GM18520 (cell line): ENCODE data around the gene FXYD5.
"Not testable (repeated sequence)": the region's sequence is repeated elsewhere in the genome, so short reads cannot be mapped to it uniquely, and the experiment has no call there.

Experiments
- ATAC-seq: cut with Tn5 transposase; IDR thresholded peaks from one replicate; pipeline ENCODE4 v1.9.1; 2021; ENCODE audit not compliant: unreplicated experiment

The FXYD5 gene

DNA sequence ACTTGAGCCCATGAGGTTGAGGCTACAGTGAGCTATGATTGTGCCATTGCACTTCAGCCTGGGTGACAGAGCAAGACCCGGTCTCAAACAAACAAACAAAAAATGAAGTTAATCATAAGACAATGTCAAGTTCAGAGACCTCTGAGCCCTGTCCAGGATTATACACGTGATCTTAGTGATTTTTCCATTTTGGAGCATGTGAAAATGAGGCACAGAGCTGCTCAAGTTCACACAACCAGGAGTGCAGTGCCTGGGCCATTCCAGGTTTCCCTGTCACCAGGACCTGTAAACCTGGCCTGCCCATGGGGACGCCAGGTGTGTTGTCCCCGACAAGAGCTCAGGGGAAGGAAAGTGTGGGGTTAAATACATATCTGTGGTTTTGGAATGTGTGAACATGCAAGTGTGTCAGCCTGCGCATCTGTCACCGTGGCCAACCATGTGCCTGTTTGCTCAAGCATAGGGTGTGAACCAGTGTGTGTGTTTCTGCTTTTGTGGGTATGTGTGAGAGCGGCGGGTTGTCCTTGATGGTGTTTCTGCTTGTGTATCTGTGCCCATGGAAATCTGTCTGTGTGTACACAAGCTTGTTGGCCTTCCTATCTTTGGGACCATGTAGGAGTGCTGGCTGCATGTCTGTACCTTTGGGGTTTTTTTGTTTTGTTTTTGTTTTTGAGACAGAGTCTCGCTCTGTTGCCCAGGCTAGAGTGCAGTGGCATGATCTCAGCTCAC is 17.4 kb upstream of the FXYD5 start:
- no peak for ATAC-seq

DNA sequence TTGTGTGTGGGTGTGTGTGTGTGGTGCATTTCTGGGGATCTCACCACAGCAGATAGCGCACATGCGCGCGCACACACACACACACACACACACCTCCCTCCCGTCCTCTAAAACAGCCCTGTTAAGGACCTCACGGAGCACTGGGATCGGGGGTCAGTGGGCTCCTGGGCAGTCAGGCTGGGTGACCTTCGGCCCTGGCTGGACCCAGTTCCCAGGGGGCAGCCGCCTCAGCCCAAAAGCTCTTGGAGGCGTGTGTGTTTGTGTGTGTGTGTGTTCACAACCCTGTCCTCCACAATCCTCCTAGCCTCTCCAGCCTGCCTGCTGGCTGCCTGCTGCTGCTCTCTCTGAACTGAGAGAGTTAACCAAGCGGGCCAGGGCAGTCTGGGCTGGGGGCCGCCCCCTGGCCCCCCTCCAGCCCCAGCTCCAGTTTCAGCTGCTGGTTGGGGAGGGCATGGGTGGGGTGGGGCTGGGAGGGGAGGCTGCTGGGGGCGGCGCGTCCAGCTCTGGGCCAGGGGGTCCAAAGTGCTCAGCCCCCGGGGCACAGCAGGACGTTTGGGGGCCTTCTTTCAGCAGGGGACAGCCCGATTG is 16.1 kb upstream of the FXYD5 start, which contains the start of gene FXYD1:
FXYD1 (plus strand) TSS at position 520 of the 588 bp plus-strand sequence. CDS start 1,256 bp downstream, outside the sequence.
- ATAC-seq, result no peak

DNA sequence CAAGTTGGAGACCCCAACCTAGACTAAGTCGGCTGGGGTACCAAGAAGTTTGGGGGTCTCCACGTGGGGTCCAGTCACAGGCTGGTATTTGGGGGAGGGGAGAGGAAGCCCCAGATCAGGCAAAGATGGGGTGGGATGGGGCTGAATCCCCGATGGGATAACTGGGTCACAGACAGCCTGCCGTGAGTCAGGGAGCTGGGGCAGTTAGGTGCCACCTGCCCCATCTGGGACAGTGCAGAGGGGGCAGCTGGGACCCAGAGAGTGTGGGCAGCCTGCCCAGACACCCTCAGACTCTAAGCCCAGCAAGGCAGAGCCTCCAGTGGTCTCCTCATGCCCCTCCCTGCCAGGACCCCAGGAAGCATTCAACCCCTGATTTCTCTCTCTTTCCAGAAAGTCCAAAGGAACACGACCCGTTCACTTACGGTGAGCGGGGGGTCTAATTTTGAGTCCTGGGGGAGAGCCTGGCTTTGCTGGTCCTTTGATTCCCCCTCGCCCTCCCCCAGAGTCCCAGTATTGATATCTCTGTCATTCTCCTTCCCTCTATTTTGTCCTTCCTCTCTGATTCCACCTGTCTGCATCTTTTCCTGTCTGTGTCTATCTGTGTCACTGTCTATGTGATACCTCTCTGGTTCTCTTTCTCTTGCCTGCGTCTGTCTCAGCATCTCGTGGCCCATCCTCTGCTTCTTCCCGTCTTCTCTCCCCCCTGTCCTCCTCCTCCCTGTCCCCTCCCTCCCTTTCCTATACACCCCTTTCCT is 14.2 kb upstream of the FXYD5 start:
- ATAC-seq, result no peak

DNA sequence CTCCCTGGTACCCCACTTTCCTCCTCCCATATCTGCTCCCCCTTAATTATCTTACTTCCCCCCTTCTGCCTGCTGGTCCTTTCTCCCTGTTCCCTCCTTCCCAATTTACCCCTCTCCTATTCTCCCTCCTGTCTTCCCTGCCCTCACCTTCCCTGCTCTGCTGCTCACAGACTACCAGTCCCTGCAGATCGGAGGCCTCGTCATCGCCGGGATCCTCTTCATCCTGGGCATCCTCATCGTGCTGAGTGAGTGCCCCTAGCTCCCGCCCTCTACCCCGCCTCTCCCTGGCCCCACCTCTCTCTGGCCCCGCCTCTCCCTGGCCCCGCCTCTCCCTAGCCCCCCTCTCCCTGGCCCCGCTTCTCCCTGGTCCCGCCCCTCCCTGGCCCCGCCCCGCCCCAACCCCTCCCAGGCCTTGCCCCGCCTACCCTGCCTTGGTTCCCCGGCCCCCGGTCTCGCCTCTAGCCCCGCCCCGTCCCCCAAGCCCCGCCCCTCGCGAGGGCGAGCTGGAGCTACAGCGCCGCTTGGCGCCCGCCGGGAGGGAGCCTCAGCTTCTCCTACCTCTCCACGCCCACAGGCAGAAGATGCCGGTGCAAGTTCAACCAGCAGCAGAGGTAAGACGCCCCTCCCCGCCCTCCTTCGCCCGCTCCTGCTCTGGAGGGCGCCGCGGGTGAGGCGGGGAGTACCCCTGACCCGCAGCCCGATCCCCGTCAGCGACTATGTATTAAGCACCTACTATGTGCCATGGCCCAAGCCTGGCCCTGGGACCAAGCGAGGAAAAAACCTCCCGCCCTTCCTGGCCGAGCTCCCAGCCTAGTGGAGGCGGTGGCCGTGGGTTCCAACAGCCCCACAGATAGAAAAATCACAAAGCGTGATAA is 13.3 kb upstream of the FXYD5 start:
- no peak for ATAC-seq

DNA sequence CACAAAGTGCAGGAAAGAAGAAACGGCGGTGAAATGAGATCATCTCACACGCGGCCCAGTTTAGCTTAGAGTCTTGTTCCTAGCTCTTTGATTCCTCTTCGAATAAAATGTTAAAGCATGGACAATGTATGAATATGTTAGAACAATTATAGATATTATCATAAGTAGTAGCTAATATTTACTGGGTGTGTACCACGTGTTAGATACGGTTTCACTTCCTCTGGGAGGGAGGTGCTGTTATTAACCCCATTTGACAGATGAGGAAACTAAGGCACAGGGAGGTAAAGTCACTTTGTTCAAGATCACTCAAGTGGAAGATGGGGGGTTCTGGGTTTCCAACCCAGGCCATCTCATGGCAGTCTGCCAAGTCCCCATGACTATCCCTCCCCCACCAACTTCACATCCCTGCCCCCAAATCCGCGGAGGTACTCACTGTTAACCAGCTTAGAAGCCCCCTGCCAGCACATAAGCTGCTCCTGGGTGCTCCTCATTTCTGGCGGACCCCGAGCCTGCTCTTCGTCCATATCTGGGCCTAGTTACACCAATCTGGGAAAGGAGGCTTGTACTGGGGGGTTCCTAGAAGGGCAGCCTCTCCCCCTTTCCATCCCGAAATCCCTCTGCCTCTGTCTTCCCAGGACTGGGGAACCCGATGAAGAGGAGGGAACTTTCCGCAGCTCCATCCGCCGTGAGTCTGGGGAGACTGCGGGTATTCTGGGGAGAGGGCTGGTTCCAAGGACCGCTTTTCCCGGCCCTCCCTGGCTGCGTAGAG is 12.5 kb upstream of the FXYD5 start:
- ATAC-seq, result no peak

DNA sequence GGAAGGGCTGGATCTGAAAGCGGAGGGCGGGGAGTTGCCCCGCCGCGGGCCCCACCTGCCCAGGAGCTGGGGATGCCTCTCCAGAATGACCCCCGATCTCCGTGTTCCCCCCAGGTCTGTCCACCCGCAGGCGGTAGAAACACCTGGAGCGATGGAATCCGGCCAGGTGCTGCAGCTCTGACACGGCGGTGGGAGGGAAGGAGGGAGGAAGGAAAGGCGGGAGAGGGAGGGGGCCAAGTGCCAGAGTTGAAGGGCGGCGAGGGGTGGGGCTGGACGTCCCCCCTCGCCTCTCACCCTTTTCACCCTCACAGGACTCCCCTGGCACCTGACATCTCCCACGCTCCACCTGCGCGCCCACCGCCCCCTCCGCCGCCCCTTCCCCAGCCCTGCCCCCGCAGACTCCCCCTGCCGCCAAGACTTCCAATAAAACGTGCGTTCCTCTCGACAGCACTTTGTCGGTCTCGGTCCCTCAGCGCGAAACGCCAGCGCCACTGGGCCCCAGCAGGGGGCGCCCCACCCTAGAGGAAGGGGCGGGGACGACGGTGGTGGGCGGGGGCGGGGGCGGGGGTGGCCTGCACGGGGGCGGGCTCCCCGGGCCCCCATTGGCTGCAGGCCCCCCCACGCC is 11.8 kb upstream of the FXYD5 start:
- ATAC-seq, result no peak

DNA sequence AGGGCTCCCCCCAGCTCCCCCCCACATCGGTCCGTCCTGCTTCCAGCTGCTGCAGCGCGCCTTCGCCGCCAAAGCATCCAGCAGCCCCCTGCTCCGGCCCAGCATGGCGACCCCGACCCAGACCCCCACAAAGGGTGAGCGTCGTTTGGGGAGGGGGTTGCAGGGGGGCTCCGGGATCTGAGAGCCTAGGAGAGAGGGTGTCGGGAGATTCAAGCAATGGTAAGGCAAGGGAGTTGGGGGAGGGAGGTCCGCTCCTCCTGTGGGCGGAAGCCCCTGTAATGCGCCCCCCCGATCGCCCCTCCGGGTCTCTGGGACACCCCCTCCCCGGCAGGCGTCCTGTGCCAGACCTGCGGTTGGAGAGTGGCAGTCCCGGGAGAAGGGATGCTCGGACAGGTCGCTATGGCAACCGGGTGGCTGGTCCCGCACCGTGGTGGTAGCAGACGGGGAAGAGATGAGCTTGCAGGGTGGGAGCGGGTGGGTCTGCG is 11.3 kb upstream of the FXYD5 start, which contains the start of gene FXYD7:
FXYD7 (plus strand) TSS at position 25 of the 485 bp plus-strand sequence; CDS start at position 104, 79 bp downstream.
- no peak for ATAC-seq

DNA sequence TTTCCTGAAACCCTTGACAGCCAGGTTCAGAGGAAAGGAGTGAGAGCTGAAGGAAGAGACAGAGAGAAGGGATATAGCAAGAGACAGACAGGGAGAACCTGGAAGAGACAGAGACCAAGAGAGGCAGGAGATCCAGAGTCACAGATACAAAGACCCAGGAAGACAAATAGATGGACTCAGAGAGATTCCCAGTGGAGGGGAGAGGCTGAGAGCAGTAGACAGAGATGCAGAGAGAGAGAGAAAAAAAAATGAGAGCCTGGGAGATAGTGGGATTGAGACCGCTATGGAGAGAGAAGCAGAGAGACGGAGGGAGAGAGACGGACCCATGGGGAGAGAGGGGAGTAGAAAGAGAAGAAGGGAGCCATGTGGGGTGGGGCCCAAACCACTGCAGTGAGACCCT is 10.7 kb upstream of the FXYD5 start:
- no peak for ATAC-seq

DNA sequence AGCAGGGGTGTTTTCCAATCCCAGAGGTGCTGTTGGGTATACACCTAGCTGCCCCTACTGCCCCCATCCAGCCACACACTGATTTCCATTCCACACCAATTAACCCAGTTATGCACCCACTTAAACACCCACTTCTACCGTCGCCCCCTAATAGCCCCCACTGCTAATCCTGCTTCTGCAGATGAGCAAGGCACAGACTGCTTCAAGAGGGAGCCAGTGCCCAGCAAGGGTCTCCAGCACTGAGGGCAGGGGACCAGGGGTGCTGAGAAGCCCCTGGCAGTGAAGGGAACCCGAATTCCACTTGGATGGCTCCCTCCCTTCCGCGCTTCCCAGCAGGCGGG is 10.3 kb upstream of the FXYD5 start:
- no peak for ATAC-seq

DNA sequence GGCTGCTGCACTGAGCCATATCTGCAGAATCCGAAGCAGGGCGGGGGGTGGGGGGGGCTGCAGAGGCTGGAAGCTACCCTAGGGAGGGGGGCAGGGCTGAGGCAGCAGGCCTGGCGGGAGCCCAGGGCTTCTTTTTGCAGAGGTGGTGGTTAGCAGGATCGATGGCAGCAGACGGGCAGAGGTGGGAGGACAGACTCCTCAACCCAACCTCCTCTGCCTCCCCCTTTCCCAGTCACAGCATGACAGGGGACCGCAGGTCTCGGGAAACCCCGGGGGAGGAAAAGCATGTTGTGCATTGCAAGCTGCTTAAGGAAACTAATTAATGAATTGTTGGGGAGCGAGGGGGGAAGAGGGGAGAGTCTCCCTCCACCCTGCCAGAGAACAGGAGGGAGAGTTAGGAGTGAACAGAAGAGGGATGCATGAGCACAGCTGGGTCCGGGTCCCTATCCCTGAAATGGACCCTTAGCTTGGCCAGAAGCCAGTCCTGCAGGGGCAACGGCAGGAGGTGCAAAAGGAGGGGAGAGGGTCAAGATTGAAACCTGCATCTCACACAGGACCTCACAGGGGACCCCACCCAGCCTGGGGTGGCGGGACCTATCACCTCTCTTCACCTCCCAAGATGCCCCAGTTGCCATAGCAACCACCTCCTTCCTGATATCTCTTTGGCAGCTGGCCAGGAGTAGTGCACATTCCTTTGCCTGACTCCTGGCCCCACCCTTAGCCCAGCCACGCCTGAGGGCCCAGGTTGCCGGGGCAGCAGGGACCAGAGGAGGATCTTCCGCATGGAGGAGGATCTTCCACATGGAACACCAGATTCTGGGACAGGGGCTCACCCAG is 9.7 kb upstream of the FXYD5 start:
- no peak for ATAC-seq

DNA sequence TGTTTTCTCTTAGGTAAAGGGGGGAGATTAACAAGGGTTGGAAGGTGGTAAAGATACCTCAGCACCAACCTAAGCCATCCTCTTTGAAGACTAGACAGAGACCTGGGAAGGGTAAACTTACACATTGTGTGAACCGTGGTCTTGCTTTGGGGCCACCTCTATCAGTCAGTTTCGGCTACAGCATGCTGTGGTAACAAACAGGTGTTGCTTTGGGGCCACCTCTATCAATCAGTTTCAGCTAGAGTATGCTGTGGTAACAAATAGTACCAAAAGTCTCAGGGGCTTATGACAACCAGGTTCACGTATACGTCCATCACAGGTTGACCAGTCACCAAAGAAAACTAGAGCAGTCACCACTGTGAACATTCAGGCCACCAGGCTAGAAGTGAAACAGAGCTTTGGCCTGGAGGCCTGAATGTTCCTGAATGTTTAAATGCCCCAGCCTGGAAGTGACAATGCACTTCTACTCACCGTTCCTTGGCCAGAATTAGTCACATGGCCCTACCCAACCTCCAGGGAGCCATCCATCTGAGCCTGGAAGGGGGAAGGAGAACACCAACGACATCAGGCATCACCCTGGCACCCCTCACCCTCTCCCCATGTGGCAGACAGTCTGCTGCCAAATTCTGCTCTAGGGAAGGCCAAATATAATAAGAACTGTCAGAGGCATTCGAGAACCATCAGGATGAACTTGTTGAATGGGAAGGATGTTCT is 7.6 kb upstream of the FXYD5 start:
- no peak for ATAC-seq

DNA sequence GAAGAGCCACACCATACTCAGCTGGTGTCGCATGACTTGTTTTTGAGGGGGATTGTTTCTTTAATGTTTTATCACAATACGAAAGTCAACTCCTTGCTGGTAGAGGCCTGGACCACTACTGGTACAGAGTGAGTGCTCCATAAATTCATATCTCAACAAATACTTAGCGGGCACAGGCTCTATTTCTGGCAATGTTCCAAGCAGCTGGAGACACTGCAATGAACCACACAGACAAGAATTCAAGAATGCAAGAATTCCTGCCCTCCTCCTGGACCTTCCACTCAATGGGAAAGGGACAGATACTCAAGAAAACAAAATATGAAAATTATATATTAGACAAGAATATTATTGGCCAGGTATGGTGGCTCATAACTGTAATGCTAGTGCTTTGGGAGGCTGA is 5.1 kb upstream of the FXYD5 start:
- no peak for ATAC-seq

DNA sequence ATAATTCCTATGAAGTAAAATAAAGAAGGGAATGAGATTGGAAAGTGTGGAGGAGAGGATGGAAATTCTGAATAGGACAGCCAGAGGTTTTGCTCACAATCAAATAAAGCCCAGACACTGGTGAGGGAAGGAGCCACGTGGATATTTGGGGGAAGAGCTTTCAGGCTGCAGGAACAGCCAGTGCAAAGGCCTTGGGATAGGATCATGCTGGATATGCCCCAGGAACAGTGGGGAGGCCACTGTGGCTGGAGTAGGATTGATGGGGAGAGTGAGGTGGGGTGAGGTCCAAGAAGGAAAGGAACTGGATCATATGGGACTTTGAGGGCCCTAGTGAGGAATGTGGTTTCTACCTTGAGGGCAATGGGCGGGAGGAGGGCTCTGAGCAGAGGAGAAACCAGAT is 4.1 kb upstream of the FXYD5 start:
- no peak for ATAC-seq

DNA sequence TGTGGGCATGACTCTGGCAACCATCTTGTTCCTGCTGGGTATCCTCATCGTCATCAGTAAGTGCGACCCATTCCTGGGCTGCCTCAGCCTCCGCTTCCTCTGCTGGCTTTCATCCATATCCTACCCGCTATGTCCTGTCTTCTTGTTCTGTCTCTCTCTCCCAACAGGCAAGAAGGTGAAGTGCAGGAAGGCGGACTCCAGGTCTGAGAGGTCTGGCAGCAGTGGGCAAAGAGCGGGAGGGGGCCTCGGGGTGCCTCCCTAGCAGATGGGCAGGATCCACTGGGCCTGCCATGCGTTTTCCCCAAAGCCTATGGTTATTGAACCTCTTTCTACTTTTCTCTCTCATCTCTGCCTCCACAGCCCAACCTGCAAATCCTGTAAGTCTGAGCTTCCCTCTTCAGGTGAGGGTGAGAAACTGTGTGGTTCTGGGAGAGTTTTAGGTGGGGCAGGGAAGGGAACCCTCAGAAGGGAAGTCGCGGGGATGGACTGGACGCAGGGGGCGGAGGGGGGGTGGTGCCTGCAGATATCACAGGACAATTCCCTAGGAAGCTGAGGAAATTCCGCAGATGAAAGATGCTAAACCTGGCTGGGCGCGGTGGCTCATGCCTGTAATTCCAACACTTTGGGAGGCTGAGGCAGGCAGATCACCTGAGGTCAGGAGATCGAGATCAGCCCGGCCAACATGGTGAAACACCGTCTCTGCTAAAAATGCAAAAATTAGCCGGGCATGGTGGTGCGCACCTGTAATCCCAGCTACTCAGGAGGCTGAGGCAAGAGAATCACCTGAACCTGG is 3.1 kb upstream of the FXYD5 start:
- ATAC-seq, result no peak

DNA sequence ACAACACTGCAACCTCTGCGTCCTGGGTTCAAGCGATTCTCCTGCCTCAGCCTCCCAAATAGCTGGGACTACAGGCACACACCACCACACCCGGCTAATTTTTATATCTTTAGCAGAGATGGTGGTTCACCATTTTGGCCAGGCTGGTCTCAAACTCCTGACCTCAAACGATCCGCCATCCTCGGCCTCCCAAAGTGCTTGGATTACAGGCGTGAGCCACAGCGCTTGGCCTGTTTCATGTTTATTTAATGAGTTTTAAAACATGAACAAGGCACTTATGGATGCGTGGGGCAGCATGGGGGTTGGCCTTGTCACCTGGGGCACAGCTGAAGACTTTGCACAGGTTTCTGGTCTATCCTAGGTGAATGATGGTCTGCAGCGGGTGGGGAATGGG is 1.4 kb upstream of the FXYD5 start:
- not testable (repeated sequence) for ATAC-seq

DNA sequence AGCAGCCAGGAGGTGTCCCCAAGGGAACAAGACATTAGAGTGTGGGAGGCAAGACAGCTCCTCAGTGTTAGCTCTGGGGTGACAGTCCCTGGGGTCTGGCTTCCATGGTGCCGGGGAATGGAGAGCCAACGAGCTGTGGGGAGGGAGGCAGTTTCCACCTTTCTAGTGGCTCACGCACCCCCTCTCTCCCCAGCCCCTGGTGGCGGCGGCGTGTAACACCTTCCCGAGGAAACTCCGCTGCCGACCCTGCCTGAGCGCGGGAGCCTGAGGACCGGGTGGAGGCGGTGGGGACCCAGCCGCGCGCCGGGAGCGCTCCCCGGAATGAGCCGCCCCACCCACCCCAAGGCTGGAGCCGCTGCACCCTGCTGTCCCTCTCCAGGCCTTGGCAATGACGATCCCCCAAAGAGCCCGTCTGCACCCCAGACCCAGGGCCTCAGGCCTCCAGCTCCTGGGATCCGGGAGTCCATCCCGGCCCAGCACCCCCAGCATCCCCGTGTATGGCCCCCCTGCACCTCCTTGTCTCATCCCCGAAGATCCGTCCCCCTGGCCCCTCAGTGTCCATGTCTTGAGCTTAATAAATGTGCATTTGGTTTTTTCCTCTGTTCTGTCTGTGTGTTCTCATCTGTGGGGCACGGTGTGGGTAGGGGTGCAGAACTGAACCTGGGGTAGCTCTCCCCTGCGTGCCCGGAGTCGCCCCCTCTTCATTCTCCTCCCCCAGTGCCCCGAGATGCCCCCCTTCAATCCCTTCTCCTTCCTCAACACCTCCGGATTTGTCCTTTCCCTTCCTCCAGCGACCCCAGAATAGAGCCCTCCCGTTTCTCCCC is 622 bp upstream of the FXYD5 start:
- ATAC-seq, result no peak

DNA sequence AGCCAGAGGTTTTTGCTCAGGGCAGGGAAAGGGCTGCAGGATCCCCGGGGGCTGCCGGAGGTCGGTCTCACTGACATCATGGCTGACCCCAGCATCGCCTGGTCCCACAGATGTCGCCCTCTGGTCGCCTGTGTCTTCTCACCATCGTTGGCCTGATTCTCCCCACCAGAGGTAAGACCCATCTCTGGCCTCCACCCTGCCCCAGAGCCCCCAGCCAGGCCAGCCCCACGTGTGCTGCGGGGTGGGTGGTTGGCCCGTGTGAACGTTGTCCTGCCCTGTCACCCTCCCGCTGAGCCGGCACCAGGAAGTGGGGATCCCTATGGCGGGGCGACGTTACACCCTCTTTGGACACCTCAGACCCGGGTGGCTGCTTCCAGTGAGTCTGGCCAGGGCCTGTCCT is 906 bp downstream of the FXYD5 start:
- no peak for ATAC-seq
